ENCODE measurements around the gene RAB27B.

Gene RAB27B

DNA sequence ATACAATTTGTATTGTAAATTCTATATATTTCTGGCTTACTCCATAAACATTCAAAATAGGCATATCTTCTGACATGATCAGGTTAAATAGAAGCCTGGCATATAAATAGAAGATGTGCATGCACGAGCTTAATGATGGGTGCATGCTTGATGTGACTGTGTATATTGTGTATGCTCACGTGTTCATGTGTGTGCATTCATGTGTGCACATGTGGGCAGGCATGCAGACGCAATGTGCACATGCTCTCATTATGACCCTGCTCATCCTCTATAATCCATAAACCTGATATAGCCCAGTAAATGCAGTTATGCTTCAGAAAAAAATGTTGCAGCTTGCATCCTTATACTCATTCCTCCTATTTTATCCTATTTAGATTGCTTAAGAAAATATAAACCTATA is 29.2 kb downstream of the RAB27B start:
- H3K4me1 ChIP-seq (ENCODE audit: control insufficient read depth in 2 of 2, insufficient read depth in 1 of 2, low read depth in 1 of 2, low read length in 2 of 2): peaks cover 0 to 4% of the 10 kb centered on the region in 2 donors
- H2BK12ac ChIP-seq (ENCODE audit: low read length): no peak overlapping the region
- no peak overlapping the region for H2BK15ac ChIP-seq (ENCODE audit: low read length)
- H3K27ac ChIP-seq (replicated peaks; ENCODE audit: low read length): no peak overlapping the region
- H3K36me3 ChIP-seq (replicated peaks in 1 of 2; ENCODE audit: control insufficient read depth in 2 of 2, insufficient read depth in 2 of 2, low read length in 2 of 2): no peaks in the 10 kb centered on the region
- no peak overlapping the region for H3K18ac ChIP-seq (ENCODE audit: low read length)
- no peak overlapping the region for H2BK5ac ChIP-seq (ENCODE audit: low read length)
- no peak overlapping the region for H3K9ac ChIP-seq (ENCODE audit: low read depth, low read length, poor library complexity)
- no peak overlapping the region for H3K4ac ChIP-seq (ENCODE audit: low read length)
- no peak overlapping the region for H4K91ac ChIP-seq (ENCODE audit: low read depth, low read length, poor library complexity)
- no peaks in the 10 kb centered on the region for H3K27me3 ChIP-seq (ENCODE audit: control insufficient read depth in 3 of 3, insufficient read depth in 3 of 3, low read depth in 1 of 3, low read length in 3 of 3)
- no peak overlapping the region for H3K23ac ChIP-seq (ENCODE audit: low read depth, low read length, poor library complexity)
- no peak overlapping the region for H3K4me2 ChIP-seq (ENCODE audit: insufficient read depth, low read length, poor library complexity, severe bottlenecking)
- H3K79me1 ChIP-seq (ENCODE audit: low read depth, low read length): no peaks in the 10 kb centered on the region
- no peak overlapping the region for H2AFZ ChIP-seq (ENCODE audit: low read length)
- no peaks in the 10 kb centered on the region for H3K9me3 ChIP-seq (replicated peaks in 1 of 2; ENCODE audit: control insufficient read depth in 2 of 2, insufficient read depth in 1 of 2, low read depth in 1 of 2, low read length in 2 of 2)
- no peak overlapping the region for H3K4me3 ChIP-seq (ENCODE audit: low read length in 2 of 2)
- no peak overlapping the region for H2AK5ac ChIP-seq (ENCODE audit: low read depth, low read length)
- H4K8ac ChIP-seq (ENCODE audit: low read depth, low read length): no peak overlapping the region
- H2BK120ac ChIP-seq (ENCODE audit: low read depth, low read length): no peak overlapping the region
- no CpG with 5 or more reads among the region's 3 CpGs for WGBS, 2 donors (ENCODE audit: extremely low coverage in 2 of 2, insufficient read length in 2 of 2, insufficient replicate concordance in 1 of 2)
- H3K14ac ChIP-seq (ENCODE audit: low read length): no peak overlapping the region
- DNase-seq (ENCODE audit: low spot score): no peak

DNA sequence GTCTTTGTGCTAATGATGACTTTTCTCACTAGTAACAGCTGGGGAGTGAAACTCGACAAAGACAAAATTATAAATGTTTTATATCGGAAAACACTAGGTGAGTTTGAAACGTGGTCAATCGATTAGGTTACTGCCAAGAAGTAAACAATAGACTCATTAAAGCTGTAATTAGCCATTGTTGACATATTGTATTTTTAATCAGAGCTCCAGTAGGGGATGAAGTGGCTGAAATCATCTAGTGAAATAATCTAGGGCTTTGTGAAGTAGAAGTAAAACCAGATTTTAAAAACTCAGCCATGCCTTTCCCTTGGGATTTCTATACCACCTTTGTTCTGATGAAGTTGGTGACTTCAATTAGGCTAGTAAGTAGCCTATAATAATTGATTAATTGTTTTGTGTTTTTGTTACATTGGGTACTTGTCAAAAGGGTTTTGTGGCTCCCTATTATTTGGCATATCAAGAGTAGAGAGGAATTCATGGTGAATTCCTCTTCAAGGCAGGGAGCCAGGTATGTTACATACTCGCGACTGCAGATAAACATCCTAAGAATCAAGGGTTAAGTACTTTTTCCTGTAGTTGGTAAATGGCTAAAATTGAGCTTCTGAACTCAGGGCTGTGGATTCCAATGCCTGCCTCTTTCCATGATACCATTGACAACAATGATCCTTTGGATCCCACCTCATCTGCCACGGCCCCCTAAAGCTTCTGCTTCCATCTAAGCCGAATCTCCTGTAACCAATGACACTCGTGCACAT is 31.6 kb downstream of the RAB27B start:
- no peak overlapping the region for H2BK15ac ChIP-seq (ENCODE audit: low read length)

DNA sequence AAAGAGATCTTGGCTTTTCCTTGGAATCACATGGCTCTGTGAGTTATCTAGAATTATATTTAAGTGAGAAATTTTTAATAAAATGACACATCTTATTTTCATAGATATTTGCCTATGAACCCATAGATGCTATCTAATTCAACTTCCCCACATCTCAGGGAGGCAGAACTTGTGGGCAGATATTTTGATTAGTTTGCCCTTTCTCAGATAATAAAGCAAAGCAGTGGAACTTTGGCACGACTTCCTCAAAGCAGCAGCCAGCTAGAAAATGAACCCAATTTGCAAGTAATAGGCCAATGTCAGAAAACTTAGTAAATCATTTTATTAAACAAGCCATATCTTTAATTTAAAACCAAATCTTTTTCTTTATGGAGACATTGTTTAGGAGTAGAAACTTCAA is 32.7 kb downstream of the RAB27B start:
- Histone ChIP-seq H3K27me3 (ENCODE audit: control insufficient read depth in 3 of 3, insufficient read depth in 3 of 3, low read depth in 1 of 3, low read length in 3 of 3) (no peaks in the 10 kb centered on the region), H3K23ac (ENCODE audit: low read depth, low read length, poor library complexity) (no peak overlapping the region), H3K4me3 (ENCODE audit: low read length in 2 of 2) (no peak overlapping the region), H3K18ac (ENCODE audit: low read length) (no peak overlapping the region), H3K27ac (replicated peaks; ENCODE audit: low read length) (no peak overlapping the region), H3K4me1 (ENCODE audit: control insufficient read depth in 2 of 2, insufficient read depth in 1 of 2, low read depth in 1 of 2, low read length in 2 of 2) (peaks cover 0 to 5% of the 10 kb centered on the region in 2 donors), H3K14ac (ENCODE audit: low read length) (no peak overlapping the region), H2AFZ (ENCODE audit: low read length) (no peak overlapping the region), H2AK5ac (ENCODE audit: low read depth, low read length) (no peak overlapping the region), H3K9me3 (replicated peaks in 1 of 2; ENCODE audit: control insufficient read depth in 2 of 2, insufficient read depth in 1 of 2, low read depth in 1 of 2, low read length in 2 of 2) (no peaks in the 10 kb centered on the region), H3K4ac (ENCODE audit: low read length) (no peak overlapping the region), H2BK15ac (ENCODE audit: low read length) (no peak overlapping the region), H4K8ac (ENCODE audit: low read depth, low read length) (no peak overlapping the region), H3K4me2 (ENCODE audit: insufficient read depth, low read length, poor library complexity, severe bottlenecking) (no peak overlapping the region), H3K9ac (ENCODE audit: low read depth, low read length, poor library complexity) (no peak overlapping the region), H2BK120ac (ENCODE audit: low read depth, low read length) (no peak overlapping the region), H2BK5ac (ENCODE audit: low read length) (no peak overlapping the region), H3K36me3 (replicated peaks in 1 of 2; ENCODE audit: control insufficient read depth in 2 of 2, insufficient read depth in 2 of 2, low read length in 2 of 2) (no peaks in the 10 kb centered on the region), H2BK12ac (ENCODE audit: low read length) (no peak overlapping the region), H4K91ac (ENCODE audit: low read depth, low read length, poor library complexity) (no peak overlapping the region), H3K79me1 (ENCODE audit: low read depth, low read length) (no peaks in the 10 kb centered on the region)
- DNase-seq (ENCODE audit: low spot score): no peak
- WGBS, 2 donors (ENCODE audit: extremely low coverage in 2 of 2, insufficient read length in 2 of 2, insufficient replicate concordance in 1 of 2): no CpG with 5 or more reads among the region's 1 CpG

More for the DNA sequence above, 31.6 kb downstream of the RAB27B start:
- Histone ChIP-seq H3K36me3 (replicated peaks in 1 of 2; ENCODE audit: control insufficient read depth in 2 of 2, insufficient read depth in 2 of 2, low read length in 2 of 2) (no peaks in the 10 kb centered on the region), H2AFZ (ENCODE audit: low read length) (no peak overlapping the region), H3K9ac (ENCODE audit: low read depth, low read length, poor library complexity) (no peak overlapping the region), H3K23ac (ENCODE audit: low read depth, low read length, poor library complexity) (no peak overlapping the region), H4K91ac (ENCODE audit: low read depth, low read length, poor library complexity) (no peak overlapping the region), H3K79me1 (ENCODE audit: low read depth, low read length) (no peaks in the 10 kb centered on the region), H3K4me3 (ENCODE audit: low read length in 2 of 2) (no peak overlapping the region), H4K8ac (ENCODE audit: low read depth, low read length) (no peak overlapping the region), H3K4me1 (ENCODE audit: control insufficient read depth in 2 of 2, insufficient read depth in 1 of 2, low read depth in 1 of 2, low read length in 2 of 2) (peaks cover 0 to 5% of the 10 kb centered on the region in 2 donors), H3K9me3 (replicated peaks in 1 of 2; ENCODE audit: control insufficient read depth in 2 of 2, insufficient read depth in 1 of 2, low read depth in 1 of 2, low read length in 2 of 2) (no peaks in the 10 kb centered on the region), H2BK12ac (ENCODE audit: low read length) (no peak overlapping the region), H3K4me2 (ENCODE audit: insufficient read depth, low read length, poor library complexity, severe bottlenecking) (no peak overlapping the region), H2AK5ac (ENCODE audit: low read depth, low read length) (no peak overlapping the region), H2BK5ac (ENCODE audit: low read length) (no peak overlapping the region), H3K27ac (replicated peaks; ENCODE audit: low read length) (no peak overlapping the region), H3K27me3 (ENCODE audit: control insufficient read depth in 3 of 3, insufficient read depth in 3 of 3, low read depth in 1 of 3, low read length in 3 of 3) (no peaks in the 10 kb centered on the region), H3K18ac (ENCODE audit: low read length) (no peak overlapping the region), H3K4ac (ENCODE audit: low read length) (no peak overlapping the region), H2BK120ac (ENCODE audit: low read depth, low read length) (no peak overlapping the region), H3K14ac (ENCODE audit: low read length) (no peak overlapping the region)
- WGBS, 2 donors (ENCODE audit: extremely low coverage in 2 of 2, insufficient read length in 2 of 2, insufficient replicate concordance in 1 of 2): no CpG with 5 or more reads among the region's 9 CpGs
- DNase-seq (ENCODE audit: low spot score): no peak

DNA sequence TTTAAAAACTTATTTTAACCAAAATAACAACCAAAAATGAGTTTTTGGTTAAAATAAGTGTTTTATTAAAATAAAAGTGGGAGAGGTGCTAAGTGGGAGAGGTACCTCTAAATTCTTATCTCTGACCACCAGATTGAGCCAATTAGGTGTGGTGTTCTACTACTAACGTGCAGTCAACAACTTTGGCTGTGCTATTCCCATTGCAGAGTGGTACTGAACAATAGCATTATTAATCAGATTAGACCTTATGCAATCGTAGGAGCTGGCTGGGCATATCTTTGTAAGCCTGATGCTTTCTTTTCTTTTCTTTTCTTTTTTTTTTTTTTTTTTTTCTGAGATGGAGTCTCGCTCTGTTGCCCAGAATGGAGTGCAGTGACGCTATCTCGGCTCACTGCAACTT is 38.9 kb downstream of the RAB27B start:
- no peak overlapping the region for H3K18ac ChIP-seq (ENCODE audit: low read length)
- no peak overlapping the region for H3K4me3 ChIP-seq (ENCODE audit: low read length in 2 of 2)
- no peak overlapping the region for H2BK5ac ChIP-seq (ENCODE audit: low read length)
- no peak overlapping the region for H4K8ac ChIP-seq (ENCODE audit: low read depth, low read length)
- H2BK15ac ChIP-seq (ENCODE audit: low read length): no peak overlapping the region
- no peak overlapping the region for H2BK12ac ChIP-seq (ENCODE audit: low read length)
- no peak for DNase-seq (ENCODE audit: low spot score)
- no peak overlapping the region for H2AK5ac ChIP-seq (ENCODE audit: low read depth, low read length)
- H3K4me2 ChIP-seq (ENCODE audit: insufficient read depth, low read length, poor library complexity, severe bottlenecking): no peak overlapping the region
- H4K91ac ChIP-seq (ENCODE audit: low read depth, low read length, poor library complexity): no peak overlapping the region
- no peak overlapping the region for H3K27ac ChIP-seq (replicated peaks; ENCODE audit: low read length)
- no peak overlapping the region for H2AFZ ChIP-seq (ENCODE audit: low read length)
- H3K9ac ChIP-seq (ENCODE audit: low read depth, low read length, poor library complexity): no peak overlapping the region
- no peaks in the 10 kb centered on the region for H3K36me3 ChIP-seq (replicated peaks in 1 of 2; ENCODE audit: control insufficient read depth in 2 of 2, insufficient read depth in 2 of 2, low read length in 2 of 2)
- no peak overlapping the region for H3K4ac ChIP-seq (ENCODE audit: low read length)
- H3K23ac ChIP-seq (ENCODE audit: low read depth, low read length, poor library complexity): no peak overlapping the region
- H2BK120ac ChIP-seq (ENCODE audit: low read depth, low read length): no peak overlapping the region
- no peaks in the 10 kb centered on the region for H3K27me3 ChIP-seq (ENCODE audit: control insufficient read depth in 3 of 3, insufficient read depth in 3 of 3, low read depth in 1 of 3, low read length in 3 of 3)
- no peaks in the 10 kb centered on the region for H3K9me3 ChIP-seq (replicated peaks in 1 of 2; ENCODE audit: control insufficient read depth in 2 of 2, insufficient read depth in 1 of 2, low read depth in 1 of 2, low read length in 2 of 2)
- H3K4me1 ChIP-seq (ENCODE audit: control insufficient read depth in 2 of 2, insufficient read depth in 1 of 2, low read depth in 1 of 2, low read length in 2 of 2): peaks cover 0 to 1% of the 10 kb centered on the region in 2 donors
- H3K79me1 ChIP-seq (ENCODE audit: low read depth, low read length): no peaks in the 10 kb centered on the region
- H3K14ac ChIP-seq (ENCODE audit: low read length): no peak overlapping the region
- no CpG with 5 or more reads among the region's 5 CpGs for WGBS, 2 donors (ENCODE audit: extremely low coverage in 2 of 2, insufficient read length in 2 of 2, insufficient replicate concordance in 1 of 2)
